ENCODE data around the gene ORM2.
"Not testable (repeated sequence)": the region's sequence is repeated elsewhere in the genome, so short reads cannot be mapped to it uniquely, and the experiment has no call there.

ORM2 gene

GRCh38 chr9:114327749-114328148, 1.9 kb upstream of the ORM2 start:
- in situ Hi-C loops (cut with MboI; ENCODE audit: low sequenced_read_pairs), result no loop called here

DNA sequence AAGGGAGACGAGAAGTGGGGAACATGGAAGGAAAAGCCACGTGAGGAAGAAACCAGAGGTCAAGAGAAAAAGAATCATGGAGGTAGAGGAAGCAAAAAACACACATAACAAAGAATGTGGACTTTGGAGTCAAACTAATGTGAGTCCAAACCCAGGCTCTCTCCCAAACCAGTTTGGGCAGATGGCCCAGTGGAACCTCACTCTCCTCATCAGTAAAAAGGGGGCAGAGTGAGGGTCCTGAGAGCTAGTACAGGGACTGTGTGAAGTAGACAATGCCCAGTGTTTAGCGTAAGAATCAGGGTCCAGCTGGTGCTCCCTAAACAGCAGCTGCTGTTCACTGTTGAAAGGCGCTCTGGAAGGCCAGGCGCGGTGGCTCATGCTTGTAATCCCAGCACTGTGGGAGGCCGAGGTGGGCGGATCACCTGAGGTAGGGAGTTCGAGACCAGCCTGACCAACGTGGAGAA, 1.3 kb upstream of the ORM2 start:
- in situ Hi-C loops (cut with MboI; ENCODE audit: low sequenced_read_pairs), result not testable (repeated sequence)

DNA sequence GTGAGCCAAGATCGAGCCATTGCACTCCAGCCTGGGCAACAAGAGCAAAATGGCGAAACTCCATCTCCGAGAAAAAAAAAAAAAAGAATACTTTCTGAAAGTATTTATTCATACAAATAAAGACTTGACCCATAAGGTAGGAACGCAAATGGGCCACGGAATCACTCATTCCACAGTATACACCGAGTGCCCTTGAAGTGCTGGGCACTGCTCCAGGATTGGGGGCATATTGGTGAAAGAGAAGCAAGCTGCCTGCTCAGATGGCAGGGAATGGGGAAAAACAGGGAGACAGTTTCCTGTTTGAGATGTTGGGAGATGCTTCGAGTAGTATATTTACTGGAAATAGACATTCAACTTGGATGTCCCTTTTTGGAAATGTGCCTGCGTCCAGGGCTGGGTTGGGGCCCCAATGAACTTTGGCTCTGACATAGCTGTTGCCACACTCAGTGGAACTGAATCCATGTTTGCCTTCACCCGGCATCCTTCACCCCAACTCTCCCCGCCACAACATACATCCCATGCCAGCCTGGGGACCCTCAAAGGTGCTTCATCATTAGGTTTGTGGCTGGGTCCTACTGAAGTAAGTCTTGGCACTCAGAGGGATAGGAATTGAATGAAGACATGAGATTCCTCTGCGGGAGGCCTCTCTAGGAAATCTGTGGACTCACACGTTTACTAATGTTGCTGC, 588 bp upstream of the ORM2 start:
- in situ Hi-C loops (cut with MboI; ENCODE audit: low sequenced_read_pairs), result not testable (repeated sequence)

DNA sequence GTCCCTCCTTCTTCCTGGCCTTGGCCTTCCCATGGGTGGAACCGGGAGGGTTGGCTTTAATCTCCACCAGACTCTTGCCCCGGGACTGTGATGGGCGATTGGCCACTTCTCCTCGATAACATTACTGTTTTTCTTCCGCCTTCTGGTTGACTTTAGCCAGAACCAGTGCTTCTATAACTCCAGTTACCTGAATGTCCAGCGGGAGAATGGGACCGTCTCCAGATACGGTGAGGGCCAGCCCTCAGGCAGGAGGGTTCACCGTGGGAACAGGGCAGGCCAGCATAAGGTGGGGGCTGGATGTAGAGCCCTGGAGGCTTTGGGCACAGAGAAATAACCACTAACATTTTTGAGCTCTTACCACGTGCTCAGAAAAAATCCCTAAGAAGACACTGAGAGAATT, 967 bp downstream of the ORM2 start:
- in situ Hi-C loops (cut with MboI; ENCODE audit: low sequenced_read_pairs), result no loop called here

GRCh38 chr9:114331229-114332195, 1.8 kb downstream of the ORM2 start:
- in situ Hi-C loops (cut with MboI; ENCODE audit: low sequenced_read_pairs), result not testable (repeated sequence)

- in situ Hi-C loops (cut with MboI; ENCODE audit: low sequenced_read_pairs), result not testable (repeated sequence)
Measured at GRCh38 chr9:114332474-114333040, 2.9 kb downstream of the ORM2 start.

DNA sequence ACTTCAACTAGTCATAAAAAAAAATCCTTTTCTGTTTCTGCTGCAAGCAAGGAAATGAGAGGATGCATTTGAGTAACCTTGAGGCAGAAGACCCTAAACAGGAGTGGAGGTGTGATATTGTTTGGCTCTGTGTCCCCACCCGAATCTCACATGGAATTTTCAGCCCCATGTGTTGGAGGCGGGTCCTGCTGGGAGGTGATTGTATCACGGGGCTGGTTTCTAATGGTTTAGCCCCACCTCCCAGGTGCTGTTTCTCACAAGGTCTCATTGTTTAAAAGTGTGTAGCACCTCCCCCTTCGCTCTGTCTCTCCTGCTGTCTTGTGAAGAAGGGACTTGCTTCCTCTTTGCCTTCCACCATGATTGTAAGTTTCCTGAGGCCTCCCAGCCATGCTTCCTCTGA, 4.0 kb downstream of the ORM2 start:
- in situ Hi-C loops (cut with MboI; ENCODE audit: low sequenced_read_pairs), result not testable (repeated sequence)

DNA sequence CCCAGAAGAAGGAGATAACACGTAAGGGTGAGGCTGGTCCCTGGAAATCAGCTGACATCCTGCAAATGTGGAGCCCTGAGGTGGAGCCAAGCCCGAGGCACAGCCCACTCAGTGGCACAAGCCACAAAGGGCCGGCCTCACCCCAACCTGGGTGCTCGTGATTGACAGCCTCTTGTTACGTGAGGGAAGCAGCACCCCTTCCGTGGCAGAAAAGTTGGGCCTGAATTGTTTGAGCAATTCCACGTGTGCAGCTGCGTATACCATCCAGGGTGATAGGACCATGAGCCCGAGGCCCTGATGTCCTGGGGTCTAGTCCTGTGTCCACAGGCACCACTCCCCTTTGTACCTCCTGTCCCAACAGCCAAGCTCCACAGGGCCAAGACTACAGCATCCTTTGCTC, 4.8 kb downstream of the ORM2 start:
- in situ Hi-C loops (cut with MboI; ENCODE audit: low sequenced_read_pairs), result no loop called here

- in situ Hi-C loops (cut with MboI; ENCODE audit: low sequenced_read_pairs), result no loop called here
Measured at GRCh38 chr9:114335745-114336144, 6.1 kb downstream of the ORM2 start.

DNA sequence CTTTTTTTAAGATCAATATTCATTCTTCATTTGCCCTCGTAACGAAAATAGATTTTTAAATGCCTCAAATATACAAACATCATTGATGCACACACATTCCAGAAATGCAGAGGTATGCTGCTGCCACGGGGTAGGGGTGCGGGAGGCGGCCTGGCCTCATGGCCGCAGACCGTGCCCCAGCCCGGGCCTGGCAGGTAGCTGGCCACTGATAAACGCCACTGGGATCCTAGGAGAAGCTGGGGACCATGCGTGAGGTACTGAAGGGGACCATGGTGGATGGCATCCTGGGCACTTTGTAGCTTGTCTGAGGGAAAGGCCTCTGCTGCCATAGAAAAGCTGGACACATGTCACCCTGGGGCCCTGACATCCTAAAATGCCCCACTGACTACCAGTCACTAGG, 6.5 kb downstream of the ORM2 start:
- in situ Hi-C loops (cut with MboI; ENCODE audit: low sequenced_read_pairs), result no loop called here

GRCh38 chr9:114336699-114337395, 7.2 kb downstream of the ORM2 start:
- in situ Hi-C loops (cut with MboI; ENCODE audit: low sequenced_read_pairs), result no loop called here

- in situ Hi-C loops (cut with MboI; ENCODE audit: low sequenced_read_pairs), result no loop called here
Measured at GRCh38 chr9:114338187-114338586, 8.5 kb downstream of the ORM2 start.

- in situ Hi-C loops (cut with MboI; ENCODE audit: low sequenced_read_pairs), result no loop called here
Measured at GRCh38 chr9:114339130-114339908, 9.7 kb downstream of the ORM2 start.

DNA sequence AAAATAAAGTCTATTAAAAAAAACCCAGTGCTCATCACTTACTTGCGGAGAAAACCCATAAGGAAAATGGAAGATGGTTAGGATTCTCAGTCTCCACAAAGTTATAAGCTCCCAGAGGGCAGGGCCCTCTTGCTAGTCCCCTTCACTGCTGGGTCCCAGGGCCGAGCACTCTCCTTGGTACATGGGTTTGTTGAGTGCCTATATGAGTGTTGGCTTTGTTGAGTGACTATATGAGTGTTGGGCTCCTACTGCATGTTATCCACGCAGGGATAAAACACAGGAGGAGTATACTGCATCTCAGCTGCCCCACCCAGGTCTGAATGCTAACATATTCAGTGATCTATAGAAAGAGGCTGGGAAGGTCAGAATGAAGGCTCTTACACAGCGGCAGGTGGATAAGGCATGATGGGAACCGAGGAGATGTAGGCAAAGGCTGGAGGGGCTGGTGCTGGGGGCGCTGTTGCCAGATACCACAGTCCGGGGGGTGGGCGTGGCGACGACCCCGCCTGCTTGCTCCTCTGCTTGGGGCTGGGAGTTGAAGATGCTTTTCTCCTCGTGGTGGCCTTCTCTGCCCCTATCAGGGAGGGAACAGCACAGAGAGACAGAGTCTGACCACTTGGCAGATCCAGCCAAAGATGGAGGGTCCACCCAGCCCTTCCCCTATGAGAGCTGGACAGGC, 11.6 kb downstream of the ORM2 start:
- in situ Hi-C loops (cut with MboI; ENCODE audit: low sequenced_read_pairs), result no loop called here

DNA sequence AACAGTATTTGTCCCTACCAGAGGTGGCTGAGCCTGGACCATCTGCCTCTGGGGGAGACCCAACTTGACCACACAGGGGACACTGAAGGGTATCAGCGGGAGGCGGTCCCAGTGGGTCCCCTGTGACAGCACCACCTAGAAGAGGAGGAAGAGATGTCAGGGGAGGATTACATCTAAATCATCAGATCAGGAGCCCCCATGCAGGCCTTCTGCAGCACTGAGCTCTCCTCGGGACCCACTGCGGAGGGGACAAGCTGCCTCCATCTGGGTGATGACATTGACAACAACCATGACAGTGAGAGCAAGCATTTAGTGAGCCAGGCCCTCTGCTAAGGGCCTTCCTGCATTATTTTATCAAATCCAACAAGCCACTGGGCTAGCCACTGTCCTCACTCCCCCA, 12.3 kb downstream of the ORM2 start:
- in situ Hi-C loops (cut with MboI; ENCODE audit: low sequenced_read_pairs), result no loop called here

DNA sequence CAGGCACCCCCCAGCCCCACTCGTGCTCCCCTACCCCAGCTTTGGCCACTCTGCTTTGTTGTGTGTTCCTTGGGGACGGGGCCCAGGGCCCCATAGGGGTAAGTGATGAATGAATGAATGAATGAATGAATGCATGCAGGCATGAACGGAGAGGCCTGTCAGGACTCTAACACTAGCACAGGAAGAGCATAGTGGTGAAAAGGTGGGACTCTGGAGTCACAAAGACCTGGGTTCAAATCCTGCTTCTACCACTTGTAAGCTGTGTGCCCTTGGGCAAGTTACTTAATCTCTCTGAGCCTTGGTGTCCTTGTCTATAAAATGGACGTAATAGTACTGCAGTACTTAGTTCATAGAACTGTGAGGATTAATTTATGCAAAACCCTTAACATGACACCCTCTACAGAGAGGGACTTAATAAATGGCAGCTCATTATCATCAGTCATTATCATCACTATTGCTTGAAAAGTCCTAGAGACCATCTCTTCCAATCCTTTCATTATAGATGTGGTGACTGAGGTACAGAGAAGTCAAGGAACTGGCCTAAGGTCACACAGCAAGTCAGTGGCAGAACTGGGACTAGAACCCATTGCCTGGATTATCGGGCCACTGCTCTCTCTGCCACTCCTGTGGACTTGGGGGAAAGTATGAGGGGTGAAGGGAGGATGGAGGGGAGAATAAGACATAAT, 13.2 kb downstream of the ORM2 start:
- in situ Hi-C loops (cut with MboI; ENCODE audit: low sequenced_read_pairs), result no loop called here

- in situ Hi-C loops (cut with MboI; ENCODE audit: low sequenced_read_pairs), result no loop called here
Measured at GRCh38 chr9:114343471-114344187, 14.0 kb downstream of the ORM2 start.

- in situ Hi-C loops (cut with MboI; ENCODE audit: low sequenced_read_pairs), result no loop called here
Measured at GRCh38 chr9:114344188-114344566, 14.5 kb downstream of the ORM2 start.

GRCh38 chr9:114344692-114345091, 15.0 kb downstream of the ORM2 start:
- in situ Hi-C loops (cut with MboI; ENCODE audit: low sequenced_read_pairs), result no loop called here

Data from HL-60/S4 treated with retinoic acid at 250 ng/mL for 4 days and 3 days (cell line).